Ishikawa (cell line): ENCODE data around the gene BDH1.

Source experiments
- CEBPB ChIP-seq: IDR thresholded peaks from 2 replicates; pipeline ENCODE4 v1.6.1; 2012
- CREB1 ChIP-seq: IDR thresholded peaks from 2 replicates; pipeline ENCODE4 v1.6.1; 2012; ENCODE audit warnings: low read depth
- EGR1 ChIP-seq: IDR thresholded peaks from 2 replicates; pipeline ENCODE4 v1.6.1; 2012
- EP300 ChIP-seq: IDR thresholded peaks from 2 replicates; pipeline ENCODE4 v1.6.1; 2012; ENCODE audit warnings: borderline replicate concordance
- NFIC ChIP-seq: IDR thresholded peaks from 2 replicates; pipeline ENCODE4 v1.6.1; 2012
- RAD21 ChIP-seq: IDR thresholded peaks from 2 replicates; pipeline ENCODE4 v1.6.1; 2012; ENCODE audit warnings: low read depth
- TAF1 ChIP-seq: IDR thresholded peaks from 2 replicates; pipeline ENCODE4 v1.6.1; 2012; ENCODE audit warnings: low read depth, mild to moderate bottlenecking
- YY1 ChIP-seq: IDR thresholded peaks from 2 replicates; pipeline ENCODE4 v1.6.1; 2012; ENCODE audit warnings: low read depth
- TF ChIP-seq, protein P1 (sequence below): IDR thresholded peaks from 2 replicates; pipeline ENCODE4 v1.6.1; 2012; ENCODE audit warnings: low read depth, mild to moderate bottlenecking
- TF ChIP-seq, protein P2 (sequence below): IDR thresholded peaks from 2 replicates; pipeline ENCODE4 v1.6.1; 2012
- TF ChIP-seq, protein P3 (sequence below): IDR thresholded peaks from 2 replicates; pipeline ENCODE4 v1.6.1; 2012

DNA sequence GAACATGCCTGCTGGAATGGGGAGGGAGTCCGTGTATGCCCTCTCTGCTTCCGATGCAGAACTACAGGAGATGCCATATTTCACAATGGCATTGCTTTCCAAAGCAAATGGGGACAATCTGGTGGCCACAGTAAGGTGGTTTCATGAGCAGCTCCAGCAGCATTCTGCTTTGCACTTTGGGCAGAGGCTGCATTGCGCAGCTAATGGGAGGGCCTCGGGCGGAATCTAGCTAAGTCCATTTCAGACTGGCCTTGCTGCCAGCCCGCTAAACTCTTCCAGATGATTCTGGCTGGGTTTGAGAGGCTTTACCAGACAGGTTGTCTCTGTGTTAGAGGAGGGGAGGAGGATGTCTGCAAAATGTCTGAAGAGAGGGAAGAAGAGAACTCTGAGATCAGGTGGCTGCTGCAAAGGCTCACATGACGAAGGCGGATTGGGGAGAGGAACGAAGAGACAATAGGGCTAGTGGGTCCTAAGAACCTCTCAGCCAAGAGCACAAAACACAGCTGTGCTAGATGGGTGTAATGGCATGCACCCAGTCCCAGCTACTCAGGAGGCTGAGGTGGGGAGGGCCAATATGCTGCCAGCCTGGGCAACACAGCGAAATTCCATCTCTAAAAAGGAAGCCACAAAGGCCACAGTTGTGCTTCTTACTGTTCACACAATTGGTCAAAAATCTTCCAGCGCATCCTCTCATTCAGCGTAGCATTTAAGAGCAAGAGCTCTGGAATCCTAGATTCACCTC is 63.7 kb downstream of the BDH1 start:
- no peak for TF ChIP-seq CEBPB
- TF ChIP-seq, protein P1, sequence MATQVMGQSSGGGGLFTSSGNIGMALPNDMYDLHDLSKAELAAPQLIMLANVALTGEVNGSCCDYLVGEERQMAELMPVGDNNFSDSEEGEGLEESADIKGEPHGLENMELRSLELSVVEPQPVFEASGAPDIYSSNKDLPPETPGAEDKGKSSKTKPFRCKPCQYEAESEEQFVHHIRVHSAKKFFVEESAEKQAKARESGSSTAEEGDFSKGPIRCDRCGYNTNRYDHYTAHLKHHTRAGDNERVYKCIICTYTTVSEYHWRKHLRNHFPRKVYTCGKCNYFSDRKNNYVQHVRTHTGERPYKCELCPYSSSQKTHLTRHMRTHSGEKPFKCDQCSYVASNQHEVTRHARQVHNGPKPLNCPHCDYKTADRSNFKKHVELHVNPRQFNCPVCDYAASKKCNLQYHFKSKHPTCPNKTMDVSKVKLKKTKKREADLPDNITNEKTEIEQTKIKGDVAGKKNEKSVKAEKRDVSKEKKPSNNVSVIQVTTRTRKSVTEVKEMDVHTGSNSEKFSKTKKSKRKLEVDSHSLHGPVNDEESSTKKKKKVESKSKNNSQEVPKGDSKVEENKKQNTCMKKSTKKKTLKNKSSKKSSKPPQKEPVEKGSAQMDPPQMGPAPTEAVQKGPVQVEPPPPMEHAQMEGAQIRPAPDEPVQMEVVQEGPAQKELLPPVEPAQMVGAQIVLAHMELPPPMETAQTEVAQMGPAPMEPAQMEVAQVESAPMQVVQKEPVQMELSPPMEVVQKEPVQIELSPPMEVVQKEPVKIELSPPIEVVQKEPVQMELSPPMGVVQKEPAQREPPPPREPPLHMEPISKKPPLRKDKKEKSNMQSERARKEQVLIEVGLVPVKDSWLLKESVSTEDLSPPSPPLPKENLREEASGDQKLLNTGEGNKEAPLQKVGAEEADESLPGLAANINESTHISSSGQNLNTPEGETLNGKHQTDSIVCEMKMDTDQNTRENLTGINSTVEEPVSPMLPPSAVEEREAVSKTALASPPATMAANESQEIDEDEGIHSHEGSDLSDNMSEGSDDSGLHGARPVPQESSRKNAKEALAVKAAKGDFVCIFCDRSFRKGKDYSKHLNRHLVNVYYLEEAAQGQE = no peak
- no peak for TF ChIP-seq NFIC
- TF ChIP-seq TAF1 = no peak
- TF ChIP-seq, protein P2, sequence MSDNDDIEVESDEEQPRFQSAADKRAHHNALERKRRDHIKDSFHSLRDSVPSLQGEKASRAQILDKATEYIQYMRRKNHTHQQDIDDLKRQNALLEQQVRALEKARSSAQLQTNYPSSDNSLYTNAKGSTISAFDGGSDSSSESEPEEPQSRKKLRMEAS = no peak
- TF ChIP-seq EP300 = no peak
- TF ChIP-seq EGR1 = no peak
- TF ChIP-seq CREB1 = no peak
- TF ChIP-seq, protein P3, sequence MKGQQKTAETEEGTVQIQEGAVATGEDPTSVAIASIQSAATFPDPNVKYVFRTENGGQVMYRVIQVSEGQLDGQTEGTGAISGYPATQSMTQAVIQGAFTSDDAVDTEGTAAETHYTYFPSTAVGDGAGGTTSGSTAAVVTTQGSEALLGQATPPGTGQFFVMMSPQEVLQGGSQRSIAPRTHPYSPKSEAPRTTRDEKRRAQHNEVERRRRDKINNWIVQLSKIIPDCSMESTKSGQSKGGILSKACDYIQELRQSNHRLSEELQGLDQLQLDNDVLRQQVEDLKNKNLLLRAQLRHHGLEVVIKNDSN = no peak
- TF ChIP-seq RAD21 = no peak
- no peak for TF ChIP-seq YY1
